Gastroesophageal sphincter (tissue), 3 donors: ENCODE measurements around the gene BAIAP2L1.

Source experiments
- CTCF ChIP-seq, 4 experiments: fragments of 200-600 bp in 2 of 4; fragments of 450-650 bp in 2 of 4; sonication (generic) in 1 of 4; IDR thresholded peaks; one replicate each; pipeline ENCODE4 v1.5.1; 2017 to 2019; ENCODE audit warnings: antibody characterized with exemption in 4 of 4, mild to moderate bottlenecking in 2 of 4, moderate library complexity in 2 of 4
- POLR2A ChIP-seq, 2 donors: fragments of 450-650 bp; IDR thresholded peaks; one replicate each; pipeline ENCODE4 v1.6.1; 2017; ENCODE audit warnings: antibody characterized with exemption in 2 of 2, mild to moderate bottlenecking in 2 of 2, moderate library complexity in 1 of 2
- POLR2AphosphoS5 ChIP-seq: sonication (generic); formaldehyde crosslinking; IDR thresholded peaks from one replicate; pipeline ENCODE4 v1.6.1; 2017; ENCODE audit warnings: antibody characterized with exemption

GRCh38 chr7:98267303-98267702, 133.6 kb downstream of the BAIAP2L1 start:
- no peak for TF ChIP-seq POLR2A (IDR thresholded peaks at IDR 0.05)
- TF ChIP-seq CTCF (IDR thresholded peaks at IDR 0.05), result no peak
- no peak for TF ChIP-seq POLR2AphosphoS5
